ENCODE results near the gene IL23A.
"Not testable (repeated sequence)": the region's sequence is repeated elsewhere in the genome, so short reads cannot be mapped to it uniquely, and the experiment has no call there.

Gene IL23A

DNA sequence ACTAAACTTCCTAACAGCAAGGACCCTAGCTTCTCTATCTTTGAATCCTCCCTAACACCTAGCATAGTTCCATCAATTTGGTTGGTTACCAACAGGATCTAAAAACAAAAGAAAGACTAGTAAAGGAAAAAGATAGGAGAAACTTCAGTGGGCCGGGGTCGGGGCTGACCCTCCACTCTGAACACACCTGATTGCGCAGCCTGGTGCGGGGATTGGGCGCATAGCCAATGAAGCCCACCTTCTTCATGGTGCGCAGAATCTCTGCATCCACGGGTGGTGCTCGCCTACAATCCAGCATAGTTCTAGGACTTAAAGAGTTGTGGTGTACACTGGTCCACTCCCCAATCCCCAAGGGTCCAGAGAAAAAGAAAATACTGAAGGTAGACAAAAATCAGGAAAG is 12.6 kb upstream of the IL23A start:
- no peak for DNase-seq (ENCODE audit: low spot score)

DNA sequence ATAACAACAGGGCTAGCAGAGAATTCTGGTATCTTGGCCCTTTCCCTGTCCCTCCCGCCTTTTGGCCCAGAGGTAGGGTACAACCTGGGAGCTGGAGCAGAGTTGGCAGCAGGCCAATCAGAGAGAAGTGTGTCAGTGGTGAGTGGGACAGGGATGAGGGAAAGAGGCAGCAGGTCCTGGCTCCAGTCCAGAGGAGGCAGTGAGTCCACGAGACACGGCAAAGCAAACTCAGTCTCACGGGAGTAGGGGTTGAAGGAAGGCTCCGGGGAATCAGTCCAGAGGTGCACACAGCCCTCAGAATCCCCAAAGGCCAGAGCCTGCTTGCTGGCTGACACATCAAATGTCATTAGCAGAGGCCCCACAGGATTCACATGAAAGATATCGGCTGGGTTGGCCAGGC is 12.2 kb upstream of the IL23A start:
- DNase-seq (ENCODE audit: low spot score): no peak

DNA sequence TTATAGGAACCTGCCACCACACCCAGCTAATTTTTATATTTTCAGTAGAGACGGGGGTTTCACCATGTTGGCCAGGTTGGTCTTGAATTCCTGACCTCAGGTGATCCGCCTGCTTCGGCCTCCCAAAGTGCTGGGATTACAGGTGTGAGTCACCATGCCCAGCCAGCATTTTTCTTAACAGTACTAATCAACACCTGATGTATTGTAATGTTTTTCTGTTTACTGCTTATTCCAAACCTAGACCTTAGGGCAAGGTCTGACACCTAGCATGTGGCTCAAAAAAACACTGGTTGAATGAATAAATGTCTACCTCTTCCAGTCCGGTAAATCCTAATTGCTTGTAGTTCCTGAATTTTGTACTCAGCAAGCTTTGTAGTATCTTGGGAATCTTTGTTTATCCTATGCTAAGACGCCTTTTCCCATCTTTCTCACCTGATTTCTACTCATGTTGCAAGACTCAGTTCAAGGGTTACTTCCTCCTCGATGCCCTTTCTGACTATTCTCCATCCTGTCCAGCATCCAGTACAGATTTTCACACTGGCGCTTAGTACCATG is 7.7 kb upstream of the IL23A start:
- no peak for DNase-seq (ENCODE audit: low spot score)

DNA sequence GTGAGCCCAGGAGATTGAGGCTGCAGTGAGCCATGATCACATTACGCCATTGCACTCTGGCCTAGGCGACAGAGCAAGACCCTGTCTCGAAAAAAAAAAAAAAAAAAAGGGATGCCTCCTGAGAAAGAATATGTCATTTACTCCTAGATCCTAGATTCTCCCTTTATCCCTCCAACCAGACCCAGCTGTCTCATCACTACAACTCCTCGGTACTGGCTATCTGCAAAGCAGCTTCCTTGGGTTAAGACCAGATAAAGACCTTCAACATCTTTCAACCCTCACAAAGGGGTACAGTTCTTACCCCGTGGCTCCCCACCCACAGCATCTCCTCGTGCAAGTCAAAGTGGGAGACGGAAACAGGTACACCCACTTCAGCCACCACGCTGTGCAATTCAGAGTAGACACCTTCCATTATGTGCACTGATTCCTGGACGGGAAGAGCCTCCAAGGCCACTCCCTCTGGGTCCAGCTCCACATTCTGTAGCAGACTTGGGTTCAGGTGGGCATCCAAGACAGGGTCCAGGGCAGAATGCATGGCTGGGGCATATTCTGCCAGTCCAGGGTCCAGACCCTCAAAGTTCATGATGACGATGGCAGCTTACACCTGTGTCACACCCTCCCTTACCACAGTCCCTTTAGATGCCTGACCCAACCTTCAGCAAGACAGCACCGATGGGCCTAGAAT is 6.0 kb upstream of the IL23A start:
- no peak for DNase-seq (ENCODE audit: low spot score)

DNA sequence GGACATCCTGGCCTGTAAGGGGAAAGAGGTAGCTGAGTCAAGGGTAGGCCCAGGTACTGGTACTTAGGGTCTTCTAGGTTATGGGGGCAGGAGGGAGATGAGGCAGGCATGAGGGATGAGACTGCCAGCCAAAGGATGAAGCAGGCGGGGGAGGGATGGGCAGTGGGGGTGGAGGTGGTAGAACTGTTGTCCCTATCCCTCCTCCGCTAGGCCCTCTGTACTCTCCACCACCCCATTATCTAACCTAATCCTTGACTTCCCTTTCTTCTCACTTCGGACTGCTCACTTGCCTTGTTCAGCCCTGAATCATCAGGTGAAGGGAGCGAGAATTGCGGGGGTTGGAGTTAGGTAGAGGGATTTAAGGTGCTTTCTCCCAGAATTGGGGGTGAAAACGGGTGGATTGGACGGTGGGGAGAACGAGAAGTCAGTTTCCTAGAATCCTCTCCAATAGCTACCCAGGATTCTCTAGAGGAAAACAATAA is 5.4 kb upstream of the IL23A start:
- no peak for DNase-seq (ENCODE audit: low spot score)

DNA sequence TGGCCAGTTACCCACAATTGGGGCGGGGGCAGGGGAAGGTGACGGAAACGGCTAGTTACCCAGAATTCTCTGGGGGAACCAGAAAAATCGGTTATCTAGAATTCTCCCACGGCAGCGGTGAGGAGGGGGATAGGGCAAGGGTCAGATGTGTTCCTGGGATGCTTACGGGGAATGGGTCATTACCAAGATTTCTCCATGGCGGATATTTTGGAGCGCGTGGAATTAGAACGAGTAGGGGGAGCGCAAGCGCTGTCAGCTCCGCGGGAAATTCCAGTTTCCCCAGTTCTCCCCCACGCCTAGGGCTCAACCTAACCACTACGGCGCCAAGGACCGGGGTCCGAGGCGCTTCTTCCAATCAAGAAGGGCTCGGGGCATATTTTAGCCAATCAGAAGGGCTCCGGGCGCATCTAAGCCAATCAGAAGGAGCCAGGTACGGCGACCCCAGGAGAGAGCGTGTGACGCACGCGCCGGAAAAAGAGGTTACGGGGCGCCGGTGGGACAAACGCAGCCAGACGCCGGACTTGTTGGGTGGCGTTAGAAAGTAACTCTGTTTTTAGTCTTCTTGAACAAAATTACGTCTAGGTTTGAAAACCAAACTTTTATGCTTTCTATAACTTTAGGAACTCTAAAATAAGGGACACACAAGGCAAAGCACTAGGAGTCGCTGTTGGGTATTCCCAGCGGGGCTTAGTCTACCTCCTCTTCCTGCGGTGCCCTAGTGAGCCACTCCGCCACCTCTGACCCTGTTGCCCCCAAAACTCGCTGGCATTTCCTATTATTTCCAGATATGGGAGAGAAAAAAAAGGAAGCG is 4.8 kb upstream of the IL23A start, which contains the start of gene PAN2:
Gene PAN2 (minus strand): TSS at position 322 of the 811 bp plus-strand sequence. CDS start 906 bp downstream, outside the sequence.
- DNase-seq (ENCODE audit: low spot score): peak; percentile 99

DNA sequence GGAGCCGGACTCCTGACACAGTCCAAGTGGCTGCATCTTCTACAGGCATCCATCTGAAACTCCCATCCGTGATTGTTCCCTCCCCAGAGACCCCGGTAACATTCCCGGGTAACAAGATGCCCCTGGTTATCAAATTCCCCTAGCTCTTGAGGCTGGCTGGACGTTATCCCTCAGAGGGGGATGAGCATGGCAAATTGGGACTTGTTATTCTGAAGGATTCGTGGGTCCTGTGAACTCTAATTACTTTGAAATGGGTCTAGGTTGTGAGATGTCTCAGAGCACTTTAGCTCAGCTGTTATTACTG is 4.2 kb upstream of the IL23A start:
- no peak for DNase-seq (ENCODE audit: low spot score)

DNA sequence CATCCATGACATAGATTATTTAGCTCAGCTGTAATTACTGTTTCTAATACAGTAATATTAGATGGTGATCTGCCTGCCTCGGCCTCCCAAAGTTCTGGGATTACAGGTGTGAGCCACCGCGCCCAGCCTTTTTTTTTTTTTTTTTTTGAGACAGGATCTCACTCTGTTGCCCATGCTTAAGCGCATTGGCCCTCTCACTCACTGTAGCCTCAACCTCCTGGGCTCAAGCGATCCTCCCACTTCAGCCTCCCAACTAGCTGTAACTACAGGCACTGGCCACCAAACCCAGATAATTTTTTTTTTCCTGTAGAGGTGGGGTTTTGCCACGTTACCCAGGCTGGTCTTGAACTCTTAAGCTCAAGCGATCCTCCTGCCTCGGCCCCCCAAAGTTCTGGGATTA is 3.2 kb upstream of the IL23A start:
- DNase-seq (ENCODE audit: low spot score): not testable (repeated sequence)

DNA sequence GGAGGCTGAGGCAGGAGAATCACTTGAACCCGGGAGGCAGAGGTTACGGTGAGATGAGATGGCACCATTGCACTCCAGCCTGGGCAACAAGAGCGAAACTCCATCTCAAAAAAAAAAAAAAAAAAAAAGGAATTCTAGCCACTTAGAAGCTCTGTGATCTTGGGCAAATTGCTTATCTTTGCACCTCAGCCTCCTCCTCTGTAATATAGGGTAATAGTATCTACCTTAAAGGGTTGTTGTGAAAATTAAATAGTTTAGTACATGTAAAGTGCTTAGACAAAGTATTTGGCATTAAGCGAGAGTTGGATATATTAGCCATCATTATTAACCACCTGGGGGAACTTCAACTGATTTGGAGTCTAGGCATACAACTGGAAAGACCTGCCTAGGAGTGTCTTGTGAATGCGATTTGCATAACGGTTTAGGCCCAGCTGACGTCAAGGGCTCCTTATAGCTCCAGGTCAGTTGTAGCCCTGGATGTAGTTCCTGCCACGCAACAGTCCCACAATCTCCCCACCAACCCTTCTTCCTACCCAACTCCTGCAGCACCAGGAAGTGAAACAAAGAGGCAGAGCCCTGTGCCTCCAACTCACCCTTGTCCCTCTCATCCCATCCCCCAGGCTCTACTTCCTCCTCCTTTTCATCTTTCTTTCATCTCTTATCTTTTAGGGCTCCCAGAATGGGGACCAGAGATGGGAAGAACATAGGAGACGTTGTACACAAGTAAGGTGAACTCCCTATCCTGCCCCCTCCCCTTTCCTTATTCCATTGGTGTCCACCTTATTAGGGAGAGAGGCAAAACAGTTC is 2.1 kb upstream of the IL23A start:
- DNase-seq (ENCODE audit: low spot score): no peak

DNA sequence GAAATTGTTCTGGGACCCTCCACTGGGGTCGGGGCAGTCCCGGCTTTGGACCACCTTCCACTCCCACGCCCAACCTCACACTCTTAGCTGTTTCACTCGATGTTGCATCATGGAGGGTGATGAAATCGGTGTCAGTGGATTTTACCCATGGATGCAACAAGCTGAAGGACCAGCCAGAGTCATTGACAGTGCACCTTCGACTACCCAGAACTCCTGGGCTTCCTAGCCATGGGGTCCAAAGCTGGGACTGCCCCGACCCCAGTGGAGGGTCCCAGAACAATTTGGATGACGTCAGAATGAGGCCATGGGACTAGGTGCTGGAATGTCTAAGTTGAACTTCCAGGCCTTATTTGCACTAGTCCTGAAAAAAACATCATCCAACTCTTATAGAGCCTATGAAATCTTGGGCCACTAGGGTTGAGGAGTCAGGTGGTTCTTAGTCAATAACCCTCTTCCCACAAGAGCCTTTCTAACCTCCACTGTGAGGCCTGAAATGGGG is 882 bp upstream of the IL23A start:
- DNase-seq (ENCODE audit: low spot score): no peak

DNA sequence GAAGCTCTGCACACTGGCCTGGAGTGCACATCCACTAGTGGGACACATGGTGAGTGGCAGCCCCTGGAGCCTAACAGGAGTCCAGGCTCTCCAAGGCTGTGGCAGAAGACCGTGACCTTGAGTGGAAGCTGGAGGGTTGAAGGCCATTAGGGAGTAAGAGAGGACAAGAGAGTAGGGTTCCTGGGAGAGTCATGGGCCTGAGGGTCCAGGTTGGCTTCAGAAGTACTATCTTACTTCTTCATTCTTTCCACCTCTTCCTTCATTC is 406 bp downstream of the IL23A start:
- DNase-seq (ENCODE audit: low spot score): no peak

DNA sequence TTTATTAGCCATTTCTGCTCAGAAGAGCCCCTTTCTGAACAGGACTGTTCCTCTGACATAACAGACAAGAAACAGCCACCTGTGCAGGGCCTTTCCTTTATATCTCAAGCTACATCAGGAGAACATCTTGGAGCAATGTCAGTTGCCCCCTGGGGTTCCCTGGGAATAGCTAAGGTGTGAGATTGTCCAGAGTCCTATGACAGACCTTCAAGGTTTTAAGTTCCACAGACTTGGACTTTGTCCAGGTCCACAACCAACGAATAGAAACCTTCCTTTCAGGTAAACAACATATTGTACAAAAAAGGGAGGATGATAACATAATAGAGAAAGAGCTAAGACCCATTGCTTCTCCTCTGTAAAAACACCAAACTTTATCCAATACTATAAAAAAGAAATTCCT is 2.9 kb downstream of the IL23A start:
- DNase-seq (ENCODE audit: low spot score): no peak

DNA sequence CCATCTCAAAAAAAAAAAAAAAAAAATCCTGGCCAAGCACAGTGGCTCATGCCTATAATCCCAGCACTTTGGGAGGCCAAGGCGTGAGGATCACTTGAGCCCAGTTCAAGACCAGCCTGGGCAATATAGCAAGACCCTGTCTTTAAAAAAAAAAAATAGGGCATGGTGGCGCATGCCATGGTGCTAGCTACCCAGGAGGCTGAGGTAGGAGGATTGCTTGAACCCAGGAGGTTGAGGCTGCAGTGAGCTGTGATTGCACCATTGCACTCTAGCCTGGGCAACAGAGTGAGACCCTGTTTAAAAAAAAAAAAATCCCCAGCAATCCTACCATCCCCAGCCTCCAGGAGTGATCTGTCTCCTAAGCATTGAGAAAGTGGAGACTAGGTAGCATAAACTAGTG is 3.6 kb downstream of the IL23A start:
- not testable (repeated sequence) for DNase-seq (ENCODE audit: low spot score)

DNA sequence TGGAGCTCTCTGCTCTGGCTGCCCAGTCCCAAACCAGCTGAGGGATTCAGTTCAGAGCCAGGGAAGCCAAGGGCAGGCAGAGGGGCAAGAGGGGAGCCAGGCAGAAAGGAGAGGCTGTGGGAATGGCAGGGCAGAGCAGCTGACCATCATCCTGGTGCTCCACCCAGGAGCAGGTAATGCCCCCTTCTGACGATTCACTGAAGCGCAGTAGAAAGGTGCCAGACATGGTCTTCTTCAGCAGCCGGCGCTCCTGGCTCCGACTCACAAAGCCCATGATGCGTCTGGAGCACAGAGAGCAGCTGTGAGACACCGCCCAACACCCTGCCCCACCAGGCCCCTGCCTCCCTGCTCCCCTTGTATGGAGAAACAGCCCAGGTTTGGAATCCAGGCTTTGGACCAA is 8.0 kb downstream of the IL23A start:
- no peak for DNase-seq (ENCODE audit: low spot score)

DNA sequence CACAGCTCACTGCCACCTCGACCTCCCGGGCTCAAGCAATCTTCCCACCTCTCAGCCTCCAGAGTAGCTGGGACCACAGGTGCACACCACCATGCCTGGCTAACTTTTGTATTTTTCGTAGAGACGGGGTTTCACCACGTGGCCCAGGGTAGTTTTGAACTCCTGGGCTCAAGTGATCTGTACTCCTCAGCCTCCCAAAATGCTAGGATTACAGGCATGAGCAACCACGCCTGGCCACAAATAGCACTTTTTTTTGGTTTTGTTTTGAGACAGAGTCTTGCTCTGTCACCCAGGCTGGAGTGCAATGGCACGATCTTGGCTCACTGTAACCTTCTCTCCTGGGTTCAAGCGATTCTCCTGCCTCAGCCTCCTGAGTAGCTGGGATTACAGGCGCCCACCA is 8.6 kb downstream of the IL23A start:
- not testable (repeated sequence) for DNase-seq (ENCODE audit: low spot score)

DNA sequence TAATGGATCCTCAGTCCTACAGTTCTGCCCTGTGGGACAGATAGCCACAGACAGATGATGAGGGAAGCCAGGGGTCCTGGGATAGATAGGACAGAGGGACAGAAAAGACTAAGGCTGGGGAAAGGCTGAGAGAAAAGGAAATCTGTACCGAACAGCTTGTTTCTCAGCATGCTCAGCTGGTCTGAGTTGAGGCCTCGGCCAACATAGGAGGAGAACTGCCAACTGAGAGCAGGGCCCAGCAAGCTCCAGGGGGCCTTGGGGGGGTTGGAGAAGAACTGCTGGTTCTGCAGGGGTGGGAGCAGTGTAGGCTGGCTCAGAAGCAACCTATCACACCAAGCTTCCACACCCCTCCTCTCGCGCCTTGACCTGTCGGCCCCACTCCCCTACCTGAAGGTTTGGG is 10.1 kb downstream of the IL23A start:
- no peak for DNase-seq (ENCODE audit: low spot score)

DNA sequence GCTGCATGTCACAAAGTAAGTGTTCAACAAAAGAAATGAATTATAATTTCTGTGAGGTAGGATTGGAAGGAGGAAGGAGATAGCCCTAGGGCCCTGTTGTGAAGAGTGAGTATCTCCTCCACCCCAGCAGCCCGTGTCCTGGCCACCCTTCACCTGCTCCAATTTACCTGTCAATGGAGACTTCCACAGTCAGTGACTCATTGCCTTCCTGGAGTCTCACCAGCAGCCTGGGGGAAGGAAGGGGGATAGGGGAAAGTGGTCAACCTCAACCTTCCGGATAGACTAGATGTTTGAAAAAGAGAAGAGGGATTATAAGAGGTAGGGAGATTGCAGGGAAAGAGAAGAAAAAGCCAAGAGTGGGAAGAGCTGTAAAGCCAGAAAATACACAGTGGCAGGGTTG is 12.0 kb downstream of the IL23A start:
- DNase-seq (ENCODE audit: low spot score): no peak

DNA sequence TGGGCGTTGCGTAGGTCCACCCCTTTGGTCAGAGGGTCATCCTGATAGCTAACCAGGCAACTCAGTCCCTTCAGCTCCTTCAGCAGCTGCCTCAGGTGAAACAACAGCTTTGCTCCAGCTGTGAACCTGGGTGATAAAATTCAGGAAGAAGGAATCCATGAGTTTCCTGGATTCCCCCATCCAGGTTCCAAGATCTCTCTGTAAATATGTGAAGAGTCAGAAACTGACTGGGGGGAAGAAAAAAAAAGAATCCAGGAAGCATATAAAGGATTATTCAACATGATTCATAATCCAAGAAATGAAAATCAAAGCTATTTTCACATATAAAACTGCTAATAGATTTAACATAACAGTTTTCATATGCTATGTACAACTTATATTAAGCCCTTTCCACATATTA is 12.6 kb downstream of the IL23A start:
- no peak for DNase-seq (ENCODE audit: low spot score)

DNA sequence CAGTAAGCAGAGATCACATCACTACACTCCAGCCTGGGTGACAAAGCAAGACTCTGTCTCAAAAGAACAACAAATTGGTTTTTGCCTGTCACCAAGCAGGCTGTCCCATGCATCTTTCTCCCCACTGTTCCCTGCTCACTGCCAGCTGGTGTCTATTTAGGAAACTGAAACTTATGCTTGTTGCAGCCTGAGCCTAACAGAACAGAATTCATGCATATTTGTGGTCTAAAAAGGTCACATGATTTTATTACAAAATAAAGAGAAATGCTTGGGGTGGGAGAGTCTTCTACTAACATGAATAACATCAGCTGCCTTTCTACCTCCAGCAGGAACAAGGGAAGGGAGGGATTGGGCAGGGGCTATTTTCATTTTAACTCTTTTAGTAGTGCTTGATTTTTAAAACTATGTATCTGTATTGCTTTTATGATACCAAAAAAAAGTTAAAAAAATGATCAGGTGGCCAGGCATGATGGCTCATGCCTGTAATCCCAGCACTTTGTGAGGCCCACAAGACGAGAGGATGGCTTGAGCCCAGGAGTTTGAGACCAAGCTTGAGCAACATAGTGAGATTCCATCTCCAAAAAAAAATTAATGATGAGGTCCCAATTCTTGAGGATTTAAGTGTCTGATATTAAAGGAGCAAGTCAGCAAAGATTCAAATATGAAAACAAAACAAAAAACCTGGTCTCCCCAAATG is 20.3 kb downstream of the IL23A start:
- DNase-seq (ENCODE audit: low spot score): peak; percentile 80

DNA sequence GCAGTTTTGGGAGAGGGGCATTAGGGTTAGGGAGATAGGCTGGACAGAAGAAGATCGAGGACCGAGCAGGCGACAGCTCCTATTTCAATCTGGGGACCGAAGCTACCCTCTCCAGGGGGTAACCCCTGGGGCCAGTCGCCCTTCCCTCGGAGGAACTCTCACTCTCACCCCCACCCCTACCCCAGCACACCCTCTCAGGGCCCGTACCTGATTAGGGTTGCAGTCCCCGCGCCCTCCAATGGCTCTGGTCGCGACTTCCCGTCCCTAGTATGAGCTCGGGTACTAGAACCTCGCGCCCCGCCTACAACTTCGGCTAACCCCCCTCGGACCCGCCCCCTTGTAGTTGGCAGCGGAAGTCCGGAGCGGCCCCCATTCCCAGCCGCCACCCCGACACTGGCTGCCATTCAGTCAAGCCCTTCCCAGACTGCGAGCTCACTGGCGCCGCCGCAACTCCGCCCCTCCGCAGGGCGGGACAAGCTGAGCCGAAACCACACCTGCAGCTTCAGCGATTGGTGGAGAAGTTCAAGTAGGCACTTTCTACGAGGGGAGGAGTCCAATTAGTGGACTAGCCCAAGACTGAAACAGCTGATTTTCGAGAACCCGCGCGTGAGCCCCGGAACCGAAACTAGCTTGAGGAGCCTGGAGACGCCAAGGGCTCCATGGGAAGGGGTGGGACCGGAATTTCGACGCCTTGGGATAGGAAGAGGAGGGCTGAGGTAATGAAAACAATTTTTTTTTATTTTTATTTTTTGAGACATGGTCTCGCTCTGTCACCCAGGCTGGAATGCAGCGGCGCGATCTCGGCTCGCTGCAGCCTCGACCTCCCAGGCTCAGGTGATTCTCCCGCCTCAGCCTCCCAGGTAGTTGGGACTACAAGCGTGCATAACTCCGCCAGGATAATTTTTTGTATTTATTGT is 21.4 kb downstream of the IL23A start, which contains the start of gene STAT2:
Gene STAT2 (minus strand): TSS at position 257 of the 917 bp plus-strand sequence. CDS start 3,536 bp downstream, outside the sequence.
- peak; percentile 98 for DNase-seq (ENCODE audit: low spot score)
